Measurements from ENCODE around the gene CFAP74.
A peak's percentile ranks its signal among the peaks of the same experiment; 100 is the strongest.

CFAP74 gene

GRCh38 chr1:1914971-1915692 is 88.5 kb downstream of the CFAP74 start, which contains the start of gene CALML6:
CALML6 (plus strand) TSS chr1:1915260; CDS start chr1:1915281, 21 bp downstream.
- no peak for TF ChIP-seq CTCF (IDR thresholded peaks at IDR 0.05; ENCODE audit: control insufficient read depth, insufficient read depth, low read depth, low read length, missing control alignments)
- no peak within 1 kb of the TSS for H3K4me3 ChIP-seq (ENCODE audit: control insufficient read depth, low read depth, low read length)
- no peak for DNase-seq (ENCODE audit: low read depth)

- no peak overlapping the region for H3K4me3 ChIP-seq (ENCODE audit: control insufficient read depth, low read depth, low read length)
- no peak for TF ChIP-seq CTCF (IDR thresholded peaks at IDR 0.05; ENCODE audit: control insufficient read depth, insufficient read depth, low read depth, low read length, missing control alignments)
- no peak for DNase-seq (ENCODE audit: low read depth)
These were observed 89.2 kb downstream of the CFAP74 start for GRCh38 chr1:1914101-1914970.

- no peak for TF ChIP-seq CTCF (IDR thresholded peaks at IDR 0.05; ENCODE audit: control insufficient read depth, insufficient read depth, low read depth, low read length, missing control alignments)
- no peak for DNase-seq (ENCODE audit: low read depth)
- H3K4me3 ChIP-seq (ENCODE audit: control insufficient read depth, low read depth, low read length), result no peak overlapping the region
These were observed 92.1 kb downstream of the CFAP74 start for GRCh38 chr1:1911350-1912041.

GRCh38 chr1:1910651-1911331 is 92.8 kb downstream of the CFAP74 start:
- TF ChIP-seq CTCF (IDR thresholded peaks at IDR 0.05; ENCODE audit: control insufficient read depth, insufficient read depth, low read depth, low read length, missing control alignments), result no peak
- H3K4me3 ChIP-seq (ENCODE audit: control insufficient read depth, low read depth, low read length), result no peak overlapping the region
- no peak for DNase-seq (ENCODE audit: low read depth)

GRCh38 chr1:1910033-1910465 is 93.5 kb downstream of the CFAP74 start:
- DNase-seq (ENCODE audit: low read depth), result no peak
- TF ChIP-seq CTCF (IDR thresholded peaks at IDR 0.05; ENCODE audit: control insufficient read depth, insufficient read depth, low read depth, low read length, missing control alignments), result no peak
- peak overlapping the region; percentile 59 for H3K4me3 ChIP-seq (ENCODE audit: control insufficient read depth, low read depth, low read length)

- no peak for DNase-seq (ENCODE audit: low read depth)
- peak overlapping the region; percentile 68 for H3K4me3 ChIP-seq (ENCODE audit: control insufficient read depth, low read depth, low read length)
These were observed 95.1 kb downstream of the CFAP74 start for GRCh38 chr1:1908506-1908791.

More at GRCh38 chr1:1908506-1908791, 95.1 kb downstream of the CFAP74 start:
- no peak for TF ChIP-seq CTCF (IDR thresholded peaks at IDR 0.05; ENCODE audit: control insufficient read depth, insufficient read depth, low read depth, low read length, missing control alignments)
